Measurements from ENCODE around the gene MEPE. TPM values are rescaled to one million over a fixed set of nuclear protein-coding genes. Genes with fewer than 3 reads are reported as not detected.

The MEPE gene
- polyA plus RNA-seq, 1 donor from 2014 or later = not detected

DNA sequence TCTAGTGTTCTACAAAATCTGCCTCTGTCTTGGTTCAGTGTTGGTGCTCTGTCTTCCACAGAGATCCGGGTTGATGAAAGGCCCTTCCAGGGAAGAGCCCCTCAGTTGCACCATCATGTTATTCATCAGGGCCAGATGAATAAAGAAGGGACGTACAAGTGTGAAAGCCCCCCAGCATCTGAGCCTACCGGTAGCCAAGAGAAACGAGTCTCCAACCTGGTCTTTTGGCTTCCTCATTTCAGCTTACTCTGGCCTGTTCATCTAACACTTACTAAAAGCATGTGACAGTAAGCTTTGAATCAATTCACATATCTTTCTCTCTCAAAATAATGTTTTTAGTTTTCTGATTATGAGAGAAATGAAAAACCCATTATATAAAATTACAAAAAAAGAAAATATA, 19.2 kb downstream of the MEPE start:
- H3K36me3 ChIP-seq (ENCODE audit: insufficient read depth, low read length) = no peaks in the 10 kb centered on the region
- no peaks in the 10 kb centered on the region for H3K27me3 ChIP-seq (ENCODE audit: insufficient read depth, low read depth, low read length)
- H4K20me1 ChIP-seq (ENCODE audit: insufficient read depth) = no peaks in the 10 kb centered on the region
- H3K9me2 ChIP-seq (ENCODE audit: insufficient read depth, low read length) = no peaks in the 10 kb centered on the region
- no peak overlapping the region for H3K4me3 ChIP-seq (ENCODE audit: low read length)
- TF ChIP-seq SMC3 (conservative IDR thresholded peaks at IDR 0.05; ENCODE audit: poor library complexity) (no peak), EZH2 (IDR thresholded peaks at IDR 0.05; ENCODE audit: borderline replicate concordance, insufficient read depth, low read length, poor library complexity, severe bottlenecking) (no peak), EP300 (conservative IDR thresholded peaks at IDR 0.05; ENCODE audit: poor library complexity, severe bottlenecking) (no peak), TAF1 (IDR thresholded peaks at IDR 0.05; ENCODE audit: low read depth) (no peak), POLR2AphosphoS5 (IDR thresholded peaks at IDR 0.05) (no peak), MXI1 (conservative IDR thresholded peaks at IDR 0.05; ENCODE audit: poor library complexity, severe bottlenecking) (no peak), RAD21 (conservative IDR thresholded peaks at IDR 0.05) (no peak)
- TF ChIP-seq, protein P1, sequence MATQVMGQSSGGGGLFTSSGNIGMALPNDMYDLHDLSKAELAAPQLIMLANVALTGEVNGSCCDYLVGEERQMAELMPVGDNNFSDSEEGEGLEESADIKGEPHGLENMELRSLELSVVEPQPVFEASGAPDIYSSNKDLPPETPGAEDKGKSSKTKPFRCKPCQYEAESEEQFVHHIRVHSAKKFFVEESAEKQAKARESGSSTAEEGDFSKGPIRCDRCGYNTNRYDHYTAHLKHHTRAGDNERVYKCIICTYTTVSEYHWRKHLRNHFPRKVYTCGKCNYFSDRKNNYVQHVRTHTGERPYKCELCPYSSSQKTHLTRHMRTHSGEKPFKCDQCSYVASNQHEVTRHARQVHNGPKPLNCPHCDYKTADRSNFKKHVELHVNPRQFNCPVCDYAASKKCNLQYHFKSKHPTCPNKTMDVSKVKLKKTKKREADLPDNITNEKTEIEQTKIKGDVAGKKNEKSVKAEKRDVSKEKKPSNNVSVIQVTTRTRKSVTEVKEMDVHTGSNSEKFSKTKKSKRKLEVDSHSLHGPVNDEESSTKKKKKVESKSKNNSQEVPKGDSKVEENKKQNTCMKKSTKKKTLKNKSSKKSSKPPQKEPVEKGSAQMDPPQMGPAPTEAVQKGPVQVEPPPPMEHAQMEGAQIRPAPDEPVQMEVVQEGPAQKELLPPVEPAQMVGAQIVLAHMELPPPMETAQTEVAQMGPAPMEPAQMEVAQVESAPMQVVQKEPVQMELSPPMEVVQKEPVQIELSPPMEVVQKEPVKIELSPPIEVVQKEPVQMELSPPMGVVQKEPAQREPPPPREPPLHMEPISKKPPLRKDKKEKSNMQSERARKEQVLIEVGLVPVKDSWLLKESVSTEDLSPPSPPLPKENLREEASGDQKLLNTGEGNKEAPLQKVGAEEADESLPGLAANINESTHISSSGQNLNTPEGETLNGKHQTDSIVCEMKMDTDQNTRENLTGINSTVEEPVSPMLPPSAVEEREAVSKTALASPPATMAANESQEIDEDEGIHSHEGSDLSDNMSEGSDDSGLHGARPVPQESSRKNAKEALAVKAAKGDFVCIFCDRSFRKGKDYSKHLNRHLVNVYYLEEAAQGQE (IDR thresholded peaks at IDR 0.05; ENCODE audit: borderline replicate concordance) = no peak
- TF ChIP-seq, protein P2, sequence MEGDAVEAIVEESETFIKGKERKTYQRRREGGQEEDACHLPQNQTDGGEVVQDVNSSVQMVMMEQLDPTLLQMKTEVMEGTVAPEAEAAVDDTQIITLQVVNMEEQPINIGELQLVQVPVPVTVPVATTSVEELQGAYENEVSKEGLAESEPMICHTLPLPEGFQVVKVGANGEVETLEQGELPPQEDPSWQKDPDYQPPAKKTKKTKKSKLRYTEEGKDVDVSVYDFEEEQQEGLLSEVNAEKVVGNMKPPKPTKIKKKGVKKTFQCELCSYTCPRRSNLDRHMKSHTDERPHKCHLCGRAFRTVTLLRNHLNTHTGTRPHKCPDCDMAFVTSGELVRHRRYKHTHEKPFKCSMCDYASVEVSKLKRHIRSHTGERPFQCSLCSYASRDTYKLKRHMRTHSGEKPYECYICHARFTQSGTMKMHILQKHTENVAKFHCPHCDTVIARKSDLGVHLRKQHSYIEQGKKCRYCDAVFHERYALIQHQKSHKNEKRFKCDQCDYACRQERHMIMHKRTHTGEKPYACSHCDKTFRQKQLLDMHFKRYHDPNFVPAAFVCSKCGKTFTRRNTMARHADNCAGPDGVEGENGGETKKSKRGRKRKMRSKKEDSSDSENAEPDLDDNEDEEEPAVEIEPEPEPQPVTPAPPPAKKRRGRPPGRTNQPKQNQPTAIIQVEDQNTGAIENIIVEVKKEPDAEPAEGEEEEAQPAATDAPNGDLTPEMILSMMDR (IDR thresholded peaks at IDR 0.05; ENCODE audit: poor library complexity, severe bottlenecking) = no peak
- no peaks in the 10 kb centered on the region for H3F3A ChIP-seq (ENCODE audit: insufficient read depth, low read length, poor library complexity, severe bottlenecking)
- no peaks in the 10 kb centered on the region for H3K9me3 ChIP-seq (ENCODE audit: low read length)
- H3K4me2 ChIP-seq (ENCODE audit: low read length) = no peak overlapping the region
- H3K79me2 ChIP-seq (replicated peaks; ENCODE audit: insufficient read depth, low read length) = no peaks in the 10 kb centered on the region
- no peak overlapping the region for H3K27ac ChIP-seq (ENCODE audit: low read length)
- no peak overlapping the region for H3K9ac ChIP-seq (ENCODE audit: low read length)
- no peak overlapping the region for H2AFZ ChIP-seq (ENCODE audit: low read depth, low read length)

DNA sequence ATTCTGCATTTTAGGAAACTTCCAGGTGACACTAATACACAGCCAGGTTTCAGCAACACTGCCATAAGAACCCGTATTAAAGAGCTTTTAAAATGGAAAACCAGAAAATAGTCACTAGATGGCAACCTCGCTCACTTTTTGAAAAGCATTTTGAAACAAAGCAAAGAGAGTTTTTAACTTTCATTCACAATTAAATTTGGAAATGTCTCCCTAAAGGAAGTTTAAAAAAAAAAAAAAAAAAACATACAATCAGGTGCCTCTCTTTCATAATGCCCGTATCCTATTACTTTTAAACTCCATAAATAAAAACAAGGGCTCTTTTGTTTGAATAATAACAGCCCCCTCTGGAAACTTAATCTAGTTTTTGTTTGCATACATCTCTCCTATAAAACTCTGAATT, 20.3 kb downstream of the MEPE start:
- no peaks in the 10 kb centered on the region for H3K79me2 ChIP-seq (replicated peaks; ENCODE audit: insufficient read depth, low read length)
- no peaks in the 10 kb centered on the region for H3K9me3 ChIP-seq (ENCODE audit: low read length)
- no peaks in the 10 kb centered on the region for H3K27me3 ChIP-seq (ENCODE audit: insufficient read depth, low read depth, low read length)
- H3K9me2 ChIP-seq (ENCODE audit: insufficient read depth, low read length) = no peaks in the 10 kb centered on the region
- H3K36me3 ChIP-seq (ENCODE audit: insufficient read depth, low read length) = no peaks in the 10 kb centered on the region
- H3K4me2 ChIP-seq (ENCODE audit: low read length) = no peak overlapping the region
- no peaks in the 10 kb centered on the region for H4K20me1 ChIP-seq (ENCODE audit: insufficient read depth)
- H3K4me3 ChIP-seq (ENCODE audit: low read length) = no peak overlapping the region
- no peak overlapping the region for H3K9ac ChIP-seq (ENCODE audit: low read length)
- TF ChIP-seq RAD21 (conservative IDR thresholded peaks at IDR 0.05) = peak; percentile 79
- no peak for TF ChIP-seq TAF1 (IDR thresholded peaks at IDR 0.05; ENCODE audit: low read depth)
- TF ChIP-seq EZH2 (IDR thresholded peaks at IDR 0.05; ENCODE audit: borderline replicate concordance, insufficient read depth, low read length, poor library complexity, severe bottlenecking) = no peak
- no peak for TF ChIP-seq POLR2AphosphoS5 (IDR thresholded peaks at IDR 0.05)
- TF ChIP-seq, protein P1 (IDR thresholded peaks at IDR 0.05; ENCODE audit: borderline replicate concordance) = no peak
- no peak for TF ChIP-seq MXI1 (conservative IDR thresholded peaks at IDR 0.05; ENCODE audit: poor library complexity, severe bottlenecking)
- TF ChIP-seq, protein P2 (IDR thresholded peaks at IDR 0.05; ENCODE audit: poor library complexity, severe bottlenecking) = peak; percentile 77
- peak; percentile 78 for TF ChIP-seq SMC3 (conservative IDR thresholded peaks at IDR 0.05; ENCODE audit: poor library complexity)
- no peak for TF ChIP-seq EP300 (conservative IDR thresholded peaks at IDR 0.05; ENCODE audit: poor library complexity, severe bottlenecking)
- H3F3A ChIP-seq (ENCODE audit: insufficient read depth, low read length, poor library complexity, severe bottlenecking) = no peaks in the 10 kb centered on the region
- no peak overlapping the region for H3K27ac ChIP-seq (ENCODE audit: low read length)
- H2AFZ ChIP-seq (ENCODE audit: low read depth, low read length) = no peak overlapping the region
